ENCODE measurements around the gene DCLK1. TPM values are rescaled to one million over a fixed set of nuclear protein-coding genes. Genes with fewer than 3 reads are reported as not detected.

DCLK1 gene
- total RNA-seq, 4 donors from 2014 or later = 4.4 to 102 (median 13.3) TPM

GRCh38 chr13:35888981-35889380 lies 242.2 kb downstream of the DCLK1 start:
- Histone ChIP-seq H3K4me3 (no peak overlapping the region), H3K4me1 (peaks cover 7 to 8% of the 10 kb centered on the region in 2 donors), H3K27ac (peak overlapping the region; percentile 3 to 59), H3K9me3 (no peaks in the 10 kb centered on the region), H3K27me3 (no peaks in the 10 kb centered on the region), H3K36me3 (no peaks in the 10 kb centered on the region)
- intact Hi-C loops (cut with DNase I; ENCODE audit: low total_unique reads) = no loop called here
- DNase-seq = no peak
- TF ChIP-seq POLR2A (IDR thresholded peaks at IDR 0.05) (no peak), CTCF (IDR thresholded peaks at IDR 0.05) (no peak)

- Histone ChIP-seq H3K9me3 (no peaks in the 10 kb centered on the region), H3K4me3 (no peak overlapping the region), H3K36me3 (no peaks in the 10 kb centered on the region), H3K4me1 (peaks cover 7 to 8% of the 10 kb centered on the region in 2 donors), H3K27me3 (no peaks in the 10 kb centered on the region), H3K27ac (peak overlapping the region; percentile 51 to 59)
- no peak for TF ChIP-seq POLR2A (IDR thresholded peaks at IDR 0.05)
- no peak for TF ChIP-seq CTCF (IDR thresholded peaks at IDR 0.05)
- DNase-seq = peak in 1 of 2 donors; percentile 34
- intact Hi-C loops (cut with DNase I; ENCODE audit: low total_unique reads) = no loop called here
Observed at GRCh38 chr13:35888457-35888883, 242.7 kb downstream of the DCLK1 start.

GRCh38 chr13:35887115-35887666 lies 244.0 kb downstream of the DCLK1 start:
- peak overlapping the region; percentile 50 to 59 for H3K27ac ChIP-seq
- H3K36me3 ChIP-seq = no peaks in the 10 kb centered on the region
- no peak for TF ChIP-seq CTCF (IDR thresholded peaks at IDR 0.05)
- no peak for TF ChIP-seq POLR2A (IDR thresholded peaks at IDR 0.05)
- peaks cover 7 to 8% of the 10 kb centered on the region in 2 donors for H3K4me1 ChIP-seq
- H3K4me3 ChIP-seq = no peak overlapping the region
- H3K9me3 ChIP-seq = no peaks in the 10 kb centered on the region
- no peak for DNase-seq
- no peaks in the 10 kb centered on the region for H3K27me3 ChIP-seq
- intact Hi-C loops (cut with DNase I; ENCODE audit: low total_unique reads) = no loop called here

GRCh38 chr13:35886332-35887114 lies 244.7 kb downstream of the DCLK1 start:
- peak overlapping the region; percentile 50 to 59 for H3K27ac ChIP-seq
- no peaks in the 10 kb centered on the region for H3K9me3 ChIP-seq
- peaks cover 7 to 8% of the 10 kb centered on the region in 2 donors for H3K4me1 ChIP-seq
- no peak for DNase-seq
- H3K4me3 ChIP-seq = no peak overlapping the region
- TF ChIP-seq POLR2A (IDR thresholded peaks at IDR 0.05) (no peak), CTCF (IDR thresholded peaks at IDR 0.05) (no peak)
- no peaks in the 10 kb centered on the region for H3K27me3 ChIP-seq
- no peaks in the 10 kb centered on the region for H3K36me3 ChIP-seq
- intact Hi-C loops (cut with DNase I; ENCODE audit: low total_unique reads) = no loop called here

GRCh38 chr13:35884211-35884760 lies 246.9 kb downstream of the DCLK1 start:
- DNase-seq = no peak
- TF ChIP-seq POLR2A (IDR thresholded peaks at IDR 0.05) (no peak), CTCF (IDR thresholded peaks at IDR 0.05) (no peak)

More at GRCh38 chr13:35884211-35884760, 246.9 kb downstream of the DCLK1 start:
- Histone ChIP-seq H3K27me3 (no peaks in the 10 kb centered on the region), H3K4me1 (peaks cover 7 to 8% of the 10 kb centered on the region in 2 donors), H3K27ac (peak overlapping the region; percentile 32 to 75), H3K36me3 (no peaks in the 10 kb centered on the region), H3K4me3 (no peak overlapping the region), H3K9me3 (no peaks in the 10 kb centered on the region)
- intact Hi-C loops (cut with DNase I; ENCODE audit: low total_unique reads) = no loop called here

Data from uterus (tissue), 4 donors.